ENCODE data around the gene ADGRG3. TPM values are rescaled to one million over a fixed set of nuclear protein-coding genes. Genes with fewer than 3 reads are reported as not detected.

The ADGRG3 gene
- total and polyA plus RNA-seq, 2 of the 13 experiments (the other 11 are each of a cell fraction or from before 2014, with no cell fraction given) = 2.7 to 11.8 TPM

DNA sequence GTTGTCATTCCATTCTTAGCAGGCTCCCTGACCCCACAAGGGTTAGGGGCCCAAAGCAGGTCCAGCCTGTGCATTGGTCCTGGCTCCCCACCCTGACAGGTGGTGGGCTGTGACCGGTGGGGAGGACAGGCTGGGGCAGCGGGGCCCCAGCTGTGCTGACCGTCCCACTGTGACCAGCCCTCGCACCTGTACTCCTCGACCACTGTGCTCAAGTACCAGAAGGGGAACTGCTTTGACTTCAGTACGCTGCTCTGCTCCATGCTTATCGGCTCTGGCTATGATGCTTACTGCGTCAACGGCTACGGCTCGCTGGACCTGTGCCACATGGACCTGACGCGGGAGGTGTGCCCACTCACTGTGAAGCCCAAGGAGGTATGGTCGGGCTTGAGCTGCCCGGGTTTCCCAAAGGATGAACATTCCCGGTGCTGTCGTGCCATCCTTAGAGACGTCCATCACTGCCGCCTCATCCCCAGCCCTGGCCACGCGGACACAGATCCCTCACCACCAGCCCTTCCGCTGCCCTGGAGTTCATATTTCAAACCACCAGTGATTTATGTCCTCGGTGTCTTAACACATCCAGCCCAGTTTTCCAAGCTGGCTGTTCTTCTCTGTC, 33.8 kb downstream of the ADGRG3 start (continued):
- TF ChIP-seq, protein P1, sequence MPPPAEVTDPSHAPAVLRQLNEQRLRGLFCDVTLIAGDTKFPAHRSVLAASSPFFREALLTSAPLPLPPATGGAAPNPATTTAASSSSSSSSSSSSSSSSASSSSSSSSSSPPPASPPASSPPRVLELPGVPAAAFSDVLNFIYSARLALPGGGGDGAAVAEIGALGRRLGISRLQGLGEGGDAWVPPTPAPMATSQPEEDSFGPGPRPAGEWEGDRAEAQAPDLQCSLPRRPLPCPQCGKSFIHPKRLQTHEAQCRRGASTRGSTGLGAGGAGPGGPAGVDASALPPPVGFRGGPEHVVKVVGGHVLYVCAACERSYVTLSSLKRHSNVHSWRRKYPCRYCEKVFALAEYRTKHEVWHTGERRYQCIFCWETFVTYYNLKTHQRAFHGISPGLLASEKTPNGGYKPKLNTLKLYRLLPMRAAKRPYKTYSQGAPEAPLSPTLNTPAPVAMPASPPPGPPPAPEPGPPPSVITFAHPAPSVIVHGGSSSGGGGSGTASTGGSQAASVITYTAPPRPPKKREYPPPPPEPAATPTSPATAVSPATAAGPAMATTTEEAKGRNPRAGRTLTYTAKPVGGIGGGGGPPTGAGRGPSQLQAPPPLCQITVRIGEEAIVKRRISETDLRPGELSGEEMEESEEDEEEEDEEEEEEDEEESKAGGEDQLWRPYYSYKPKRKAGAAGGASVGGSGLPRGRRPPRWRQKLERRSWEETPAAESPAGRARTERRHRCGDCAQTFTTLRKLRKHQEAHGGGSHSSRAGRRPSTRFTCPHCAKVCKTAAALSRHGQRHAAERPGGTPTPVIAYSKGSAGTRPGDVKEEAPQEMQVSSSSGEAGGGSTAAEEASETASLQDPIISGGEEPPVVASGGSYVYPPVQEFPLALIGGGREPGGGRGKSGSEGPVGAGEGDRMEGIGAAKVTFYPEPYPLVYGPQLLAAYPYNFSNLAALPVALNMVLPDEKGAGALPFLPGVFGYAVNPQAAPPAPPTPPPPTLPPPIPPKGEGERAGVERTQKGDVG (CRISPR knock-in tag; IDR thresholded peaks at IDR 0.05; ENCODE audit: borderline replicate concordance) = peak; percentile 88; the same call in 1 of the 2 replicates
- TF ChIP-seq HNF4A (CRISPR knock-in tag; IDR thresholded peaks at IDR 0.05) (0 out of 2 replicates have a peak, but pooled peaks have one; percentile 23), RARG (CRISPR knock-in tag; IDR thresholded peaks at IDR 0.05; ENCODE audit: low read depth) (no peak), MTA3 (CRISPR knock-in tag; IDR thresholded peaks at IDR 0.05) (no peak), NRL (CRISPR knock-in tag; IDR thresholded peaks at IDR 0.05; ENCODE audit: borderline replicate concordance) (peak; percentile 61; the same call in 1 of the 2 replicates), ZNF430 (CRISPR knock-in tag; IDR thresholded peaks at IDR 0.05) (no peak), NFIC (IDR thresholded peaks at IDR 0.05; ENCODE audit: low read length) (no peak), HCFC1 (IDR thresholded peaks at IDR 0.05; ENCODE audit: low read depth, low read length) (no peak), GATAD1 (CRISPR knock-in tag; IDR thresholded peaks at IDR 0.05) (no peak), RXRA (CRISPR knock-in tag; IDR thresholded peaks at IDR 0.05) (no peak; the same call in 1 of the 2 replicates), ISL2 (CRISPR knock-in tag; IDR thresholded peaks at IDR 0.05) (no peak), ARHGAP35 (CRISPR knock-in tag; IDR thresholded peaks at IDR 0.05; ENCODE audit: borderline replicate concordance) (no peak), ZNF552 (CRISPR knock-in tag; IDR thresholded peaks at IDR 0.05; ENCODE audit: borderline replicate concordance) (no peak), REL (CRISPR knock-in tag; conservative IDR thresholded peaks at IDR 0.05) (0 out of 2 replicates have a peak, but pooled peaks have one; percentile 4), ZNF891 (CRISPR knock-in tag; IDR thresholded peaks at IDR 0.05) (0 out of 2 replicates have a peak, but pooled peaks have one; percentile 50)
- TF ChIP-seq, protein P2, sequence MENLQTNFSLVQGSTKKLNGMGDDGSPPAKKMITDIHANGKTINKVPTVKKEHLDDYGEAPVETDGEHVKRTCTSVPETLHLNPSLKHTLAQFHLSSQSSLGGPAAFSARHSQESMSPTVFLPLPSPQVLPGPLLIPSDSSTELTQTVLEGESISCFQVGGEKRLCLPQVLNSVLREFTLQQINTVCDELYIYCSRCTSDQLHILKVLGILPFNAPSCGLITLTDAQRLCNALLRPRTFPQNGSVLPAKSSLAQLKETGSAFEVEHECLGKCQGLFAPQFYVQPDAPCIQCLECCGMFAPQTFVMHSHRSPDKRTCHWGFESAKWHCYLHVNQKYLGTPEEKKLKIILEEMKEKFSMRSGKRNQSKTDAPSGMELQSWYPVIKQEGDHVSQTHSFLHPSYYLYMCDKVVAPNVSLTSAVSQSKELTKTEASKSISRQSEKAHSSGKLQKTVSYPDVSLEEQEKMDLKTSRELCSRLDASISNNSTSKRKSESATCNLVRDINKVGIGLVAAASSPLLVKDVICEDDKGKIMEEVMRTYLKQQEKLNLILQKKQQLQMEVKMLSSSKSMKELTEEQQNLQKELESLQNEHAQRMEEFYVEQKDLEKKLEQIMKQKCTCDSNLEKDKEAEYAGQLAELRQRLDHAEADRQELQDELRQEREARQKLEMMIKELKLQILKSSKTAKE (CRISPR knock-in tag; IDR thresholded peaks at IDR 0.05; ENCODE audit: borderline replicate concordance) = no peak
- TF ChIP-seq, protein P3, sequence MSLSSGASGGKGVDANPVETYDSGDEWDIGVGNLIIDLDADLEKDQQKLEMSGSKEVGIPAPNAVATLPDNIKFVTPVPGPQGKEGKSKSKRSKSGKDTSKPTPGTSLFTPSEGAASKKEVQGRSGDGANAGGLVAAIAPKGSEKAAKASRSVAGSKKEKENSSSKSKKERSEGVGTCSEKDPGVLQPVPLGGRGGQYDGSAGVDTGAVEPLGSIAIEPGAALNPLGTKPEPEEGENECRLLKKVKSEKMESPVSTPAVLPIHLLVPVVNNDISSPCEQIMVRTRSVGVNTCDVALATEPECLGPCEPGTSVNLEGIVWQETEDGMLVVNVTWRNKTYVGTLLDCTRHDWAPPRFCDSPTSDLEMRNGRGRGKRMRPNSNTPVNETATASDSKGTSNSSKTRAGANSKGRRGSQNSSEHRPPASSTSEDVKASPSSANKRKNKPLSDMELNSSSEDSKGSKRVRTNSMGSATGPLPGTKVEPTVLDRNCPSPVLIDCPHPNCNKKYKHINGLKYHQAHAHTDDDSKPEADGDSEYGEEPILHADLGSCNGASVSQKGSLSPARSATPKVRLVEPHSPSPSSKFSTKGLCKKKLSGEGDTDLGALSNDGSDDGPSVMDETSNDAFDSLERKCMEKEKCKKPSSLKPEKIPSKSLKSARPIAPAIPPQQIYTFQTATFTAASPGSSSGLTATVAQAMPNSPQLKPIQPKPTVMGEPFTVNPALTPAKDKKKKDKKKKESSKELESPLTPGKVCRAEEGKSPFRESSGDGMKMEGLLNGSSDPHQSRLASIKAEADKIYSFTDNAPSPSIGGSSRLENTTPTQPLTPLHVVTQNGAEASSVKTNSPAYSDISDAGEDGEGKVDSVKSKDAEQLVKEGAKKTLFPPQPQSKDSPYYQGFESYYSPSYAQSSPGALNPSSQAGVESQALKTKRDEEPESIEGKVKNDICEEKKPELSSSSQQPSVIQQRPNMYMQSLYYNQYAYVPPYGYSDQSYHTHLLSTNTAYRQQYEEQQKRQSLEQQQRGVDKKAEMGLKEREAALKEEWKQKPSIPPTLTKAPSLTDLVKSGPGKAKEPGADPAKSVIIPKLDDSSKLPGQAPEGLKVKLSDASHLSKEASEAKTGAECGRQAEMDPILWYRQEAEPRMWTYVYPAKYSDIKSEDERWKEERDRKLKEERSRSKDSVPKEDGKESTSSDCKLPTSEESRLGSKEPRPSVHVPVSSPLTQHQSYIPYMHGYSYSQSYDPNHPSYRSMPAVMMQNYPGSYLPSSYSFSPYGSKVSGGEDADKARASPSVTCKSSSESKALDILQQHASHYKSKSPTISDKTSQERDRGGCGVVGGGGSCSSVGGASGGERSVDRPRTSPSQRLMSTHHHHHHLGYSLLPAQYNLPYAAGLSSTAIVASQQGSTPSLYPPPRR (CRISPR knock-in tag; IDR thresholded peaks at IDR 0.05; ENCODE audit: borderline replicate concordance) = no peak
- TF ChIP-seq, protein P4, sequence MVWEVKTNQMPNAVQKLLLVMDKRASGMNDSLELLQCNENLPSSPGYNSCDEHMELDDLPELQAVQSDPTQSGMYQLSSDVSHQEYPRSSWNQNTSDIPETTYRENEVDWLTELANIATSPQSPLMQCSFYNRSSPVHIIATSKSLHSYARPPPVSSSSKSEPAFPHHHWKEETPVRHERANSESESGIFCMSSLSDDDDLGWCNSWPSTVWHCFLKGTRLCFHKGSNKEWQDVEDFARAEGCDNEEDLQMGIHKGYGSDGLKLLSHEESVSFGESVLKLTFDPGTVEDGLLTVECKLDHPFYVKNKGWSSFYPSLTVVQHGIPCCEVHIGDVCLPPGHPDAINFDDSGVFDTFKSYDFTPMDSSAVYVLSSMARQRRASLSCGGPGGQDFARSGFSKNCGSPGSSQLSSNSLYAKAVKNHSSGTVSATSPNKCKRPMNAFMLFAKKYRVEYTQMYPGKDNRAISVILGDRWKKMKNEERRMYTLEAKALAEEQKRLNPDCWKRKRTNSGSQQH (CRISPR knock-in tag; IDR thresholded peaks at IDR 0.05; ENCODE audit: low read depth) = 0 out of 2 replicates have a peak, but pooled peaks have one; percentile 49

Measured in HepG2 (cell line).